Transverse colon (tissue), 4 donors: ENCODE results near the gene GMPR. TPM values are rescaled to one million over a fixed set of nuclear protein-coding genes. Genes with fewer than 3 reads are reported as not detected.

Experiments
- DNase-seq: peaks from one replicate; pipeline ENCODE4 v3.0.0-alpha.2; 2019
- H3K27ac ChIP-seq, 4 donors: fragments of 200-600 bp; sonication (generic); 2 replicates each; pipeline ENCODE4 v1.5.1; 2016 to 2018; ENCODE audit warnings: inconsistent platforms in 4 of 4
- H3K27me3 ChIP-seq: fragments of 200-600 bp; sonication (generic); 2 replicates; pipeline ENCODE4 v1.5.1; 2017; ENCODE audit warnings: inconsistent platforms
- H3K36me3 ChIP-seq, 4 donors: fragments of 200-600 bp; sonication (generic); 2 replicates each; pipeline ENCODE4 v1.5.1; 2017 to 2019; ENCODE audit warnings: inconsistent platforms in 4 of 4
- H3K4me1 ChIP-seq, 4 donors: fragments of 200-600 bp; sonication (generic); 2 replicates each; pipeline ENCODE4 v1.5.1; 2017 to 2020; ENCODE audit warnings: inconsistent platforms in 4 of 4
- H3K4me3 ChIP-seq, 4 donors: fragments of 200-600 bp; sonication (generic); 1 replicate in 1 of 4; 2 replicates in 3 of 4; pipeline versions ENCODE4 v1.5.1 to v1.6.1; 2017 to 2019; ENCODE audit warnings: inconsistent platforms in 4 of 4
- H3K9me3 ChIP-seq, 2 donors: fragments of 200-600 bp; sonication (generic); 2 replicates each; pipeline ENCODE4 v1.5.1; 2017 to 2019; ENCODE audit warnings: inconsistent platforms in 2 of 2
- EP300 ChIP-seq: sonication (generic); formaldehyde crosslinking; IDR thresholded peaks from one replicate; pipeline ENCODE4 v1.6.1; 2017; ENCODE audit warnings: antibody characterized with exemption, low read depth
- POLR2A ChIP-seq: fragments of 450-650 bp; IDR thresholded peaks from one replicate; pipeline ENCODE4 v1.6.1; 2016; ENCODE audit warnings: antibody characterized with exemption, mild to moderate bottlenecking, moderate library complexity
- POLR2AphosphoS5 ChIP-seq, 3 donors: sonication (generic); formaldehyde crosslinking; IDR thresholded peaks; one replicate each; pipeline ENCODE4 v1.6.1; 2016; ENCODE audit warnings: antibody characterized with exemption in 3 of 3
- WGBS, 2 donors: methylation state at CpG; one replicate each; pipeline ENCODE4 v1.1.5; 2018; ENCODE audit warnings: low coverage in 1 of 2; 5-methylcytosine and 5-hydroxymethylcytosine counted together
- in situ Hi-C, 4 donors: fragments of 200-750 bp; cut with MboI; loops; one replicate each; pipeline versions ENCODE4 v1.15.0 to v1.15.1; 2017; ENCODE audit warnings: low sequenced_read_pairs in 3 of 4, low pct_ligation_motif_present in 1 of 4, low pct_unique_long_range_greater_than_20kb in 1 of 4
- intact Hi-C: fragments of 100-400 bp; cut with DNase I; formaldehyde crosslinking; loops from one replicate; pipeline ENCODE4 v1.15.1; 2023; ENCODE audit warnings: low total_unique reads
- total RNA-seq, 4 donors: library from RNA; depleted of rRNA; stranded (reverse); fragments of >200 nt; gene quantifications; one replicate each; pipeline ENCODE4 v1.1.0, GENCODE V29; 2016
- TF ChIP-seq, protein P1 (sequence below), 5 experiments: fragments of 200-600 bp in 3 of 5; fragments of 450-650 bp in 2 of 5; sonication (generic) in 3 of 5; IDR thresholded peaks; 1 replicate in 2 of 5; 2 replicates in 3 of 5; pipeline ENCODE4 v1.5.1; 2016 to 2017; ENCODE audit warnings: antibody characterized with exemption in 5 of 5, inconsistent platforms in 3 of 5, mild to moderate bottlenecking in 2 of 5, moderate library complexity in 1 of 5

GMPR gene
- total RNA-seq, 4 donors from 2014 or later = 4.4 to 5.1 (median 4.5) TPM; not detected in 1

DNA sequence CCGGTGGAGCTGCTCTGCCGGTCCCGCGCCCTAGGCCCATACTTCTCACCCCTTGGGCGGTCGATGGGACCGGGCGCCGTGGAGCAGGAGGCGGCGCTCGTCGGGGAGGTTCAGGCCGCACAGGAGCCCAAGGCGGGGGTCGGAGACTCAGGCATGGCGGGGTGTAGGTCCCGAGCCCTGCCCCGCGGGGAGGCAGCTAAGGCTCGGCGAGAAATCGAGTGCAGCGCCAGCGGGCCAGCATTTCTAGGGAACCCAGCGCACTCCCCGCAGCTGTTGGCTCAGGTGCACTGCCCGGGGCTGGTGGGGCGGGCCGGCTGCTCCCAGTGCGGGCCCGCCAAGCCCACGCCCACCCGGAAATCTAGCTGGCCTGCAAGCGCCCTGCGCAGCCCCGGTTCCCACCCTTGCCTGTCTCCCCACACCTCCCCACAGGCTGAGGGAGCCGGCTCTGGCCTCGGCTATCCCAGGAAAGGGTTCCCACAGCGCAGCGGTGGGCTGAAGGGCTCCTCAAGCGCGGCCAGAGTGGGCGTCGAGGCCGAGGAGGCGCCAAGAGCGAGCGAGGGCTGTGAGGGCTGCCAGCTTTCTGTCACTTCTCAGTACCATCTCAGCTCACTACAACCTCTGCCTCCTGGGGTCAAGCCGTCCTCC is 40.2 kb upstream of the GMPR start:
- Histone ChIP-seq H3K4me1 (peaks cover 0 to 16% (median 9%) of the 10 kb centered on the region in 4 donors), H3K27me3 (no peaks in the 10 kb centered on the region), H3K27ac (no peak overlapping the region), H3K36me3 (no peaks in the 10 kb centered on the region), H3K9me3 (no peaks in the 10 kb centered on the region), H3K4me3 (no peak overlapping the region)
- DNase-seq = no peak
- 98% methylated on average over 42 of the region's 50 CpGs; no CpG with 5 or more reads in 1 of the 2 donors for WGBS, 2 donors
- in situ Hi-C loops (no loop called here), intact Hi-C loops (no loop called here)
- TF ChIP-seq, protein P1, sequence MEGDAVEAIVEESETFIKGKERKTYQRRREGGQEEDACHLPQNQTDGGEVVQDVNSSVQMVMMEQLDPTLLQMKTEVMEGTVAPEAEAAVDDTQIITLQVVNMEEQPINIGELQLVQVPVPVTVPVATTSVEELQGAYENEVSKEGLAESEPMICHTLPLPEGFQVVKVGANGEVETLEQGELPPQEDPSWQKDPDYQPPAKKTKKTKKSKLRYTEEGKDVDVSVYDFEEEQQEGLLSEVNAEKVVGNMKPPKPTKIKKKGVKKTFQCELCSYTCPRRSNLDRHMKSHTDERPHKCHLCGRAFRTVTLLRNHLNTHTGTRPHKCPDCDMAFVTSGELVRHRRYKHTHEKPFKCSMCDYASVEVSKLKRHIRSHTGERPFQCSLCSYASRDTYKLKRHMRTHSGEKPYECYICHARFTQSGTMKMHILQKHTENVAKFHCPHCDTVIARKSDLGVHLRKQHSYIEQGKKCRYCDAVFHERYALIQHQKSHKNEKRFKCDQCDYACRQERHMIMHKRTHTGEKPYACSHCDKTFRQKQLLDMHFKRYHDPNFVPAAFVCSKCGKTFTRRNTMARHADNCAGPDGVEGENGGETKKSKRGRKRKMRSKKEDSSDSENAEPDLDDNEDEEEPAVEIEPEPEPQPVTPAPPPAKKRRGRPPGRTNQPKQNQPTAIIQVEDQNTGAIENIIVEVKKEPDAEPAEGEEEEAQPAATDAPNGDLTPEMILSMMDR (IDR thresholded peaks at IDR 0.05) = no peak
- TF ChIP-seq POLR2A (no peak), EP300 (no peak), POLR2AphosphoS5 (IDR thresholded peaks at IDR 0.05) (no peak)

DNA sequence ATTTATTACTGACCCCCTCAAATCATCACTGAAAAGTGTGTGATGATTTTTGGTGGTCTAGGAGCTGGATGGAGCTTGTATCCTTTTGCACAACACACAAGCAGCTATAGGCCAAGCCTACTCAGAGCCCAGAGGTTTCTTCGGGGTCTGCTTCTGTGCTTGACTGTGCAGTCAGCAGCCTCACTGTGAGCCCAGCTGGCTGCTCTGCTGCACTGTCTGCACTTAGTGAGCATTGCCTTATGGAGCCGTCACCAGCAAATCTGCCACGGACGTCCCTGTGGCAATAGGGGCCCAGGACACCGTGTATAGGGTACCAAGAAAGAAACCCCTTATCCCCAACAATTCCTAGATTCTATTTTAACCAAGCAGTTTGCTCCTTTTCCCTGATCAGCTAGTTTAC is 38.6 kb upstream of the GMPR start:
- no peaks in the 10 kb centered on the region for H3K36me3 ChIP-seq
- H3K9me3 ChIP-seq = no peaks in the 10 kb centered on the region
- no peak overlapping the region for H3K4me3 ChIP-seq
- 70% methylated on average over 5 of the region's 5 CpGs; no CpG with 5 or more reads in 1 of the 2 donors for WGBS, 2 donors
- in situ Hi-C loops = loop anchor here in 3 of 4 donors (5.0 to 10.0 kb wide), 2 partner anchors 505 to 508 kb away; no protein-coding TSS in a partner anchor
- TF ChIP-seq POLR2AphosphoS5 (IDR thresholded peaks at IDR 0.05) (no peak), EP300 (no peak), POLR2A (no peak)
- TF ChIP-seq, protein P1 (IDR thresholded peaks at IDR 0.05) = no peak
- peaks cover 0 to 16% (median 9%) of the 10 kb centered on the region in 4 donors for H3K4me1 ChIP-seq
- H3K27me3 ChIP-seq = no peaks in the 10 kb centered on the region
- H3K27ac ChIP-seq = no peak overlapping the region
- DNase-seq = no peak
- intact Hi-C loops = no loop called here

DNA sequence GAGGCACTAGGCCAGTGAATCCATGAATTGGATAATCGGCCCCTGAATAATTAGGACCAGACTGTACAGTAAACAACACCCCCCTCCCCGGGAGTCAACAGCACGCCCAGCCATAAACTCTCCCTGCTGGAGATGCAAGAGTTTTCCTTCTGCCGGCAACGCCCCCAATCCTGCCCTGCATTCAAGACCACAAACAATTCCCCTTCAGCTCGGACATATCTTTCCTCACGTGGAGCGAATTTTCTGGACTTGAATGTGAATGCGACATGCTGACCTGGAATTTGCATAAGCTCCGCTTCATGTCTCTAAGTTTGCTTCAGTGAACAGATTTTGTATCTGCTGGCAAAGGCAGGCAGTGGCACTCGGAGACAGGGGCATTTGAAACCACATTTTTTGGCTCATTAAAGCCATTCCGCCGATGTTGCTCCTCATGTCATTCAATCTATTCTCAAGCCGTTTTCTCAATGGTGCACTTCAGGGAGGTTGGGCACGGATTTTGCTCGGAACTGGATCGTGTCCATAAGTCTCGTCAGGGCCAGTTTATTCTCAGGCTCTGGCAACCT is 38.0 kb upstream of the GMPR start:
- H3K4me3 ChIP-seq = peak overlapping the region in 2 of 4 donors; percentile 3 to 7
- no peaks in the 10 kb centered on the region for H3K27me3 ChIP-seq
- DNase-seq = peak; percentile 41
- TF ChIP-seq, protein P1 (IDR thresholded peaks at IDR 0.05) = no peak
- no peak for TF ChIP-seq EP300
- TF ChIP-seq POLR2A = no peak
- H3K9me3 ChIP-seq = no peaks in the 10 kb centered on the region
- no peaks in the 10 kb centered on the region for H3K36me3 ChIP-seq
- no peak overlapping the region for H3K27ac ChIP-seq
- 40 to 48% methylated on average over 10 to 18 of the region's 18 CpGs for WGBS, 2 donors
- in situ Hi-C loops = loop anchor here in 3 of 4 donors (5.0 to 10.0 kb wide), 2 partner anchors 506 to 508 kb away; no protein-coding TSS in a partner anchor
- peaks cover 0 to 16% (median 9%) of the 10 kb centered on the region in 4 donors for H3K4me1 ChIP-seq
- intact Hi-C loops = no loop called here

DNA sequence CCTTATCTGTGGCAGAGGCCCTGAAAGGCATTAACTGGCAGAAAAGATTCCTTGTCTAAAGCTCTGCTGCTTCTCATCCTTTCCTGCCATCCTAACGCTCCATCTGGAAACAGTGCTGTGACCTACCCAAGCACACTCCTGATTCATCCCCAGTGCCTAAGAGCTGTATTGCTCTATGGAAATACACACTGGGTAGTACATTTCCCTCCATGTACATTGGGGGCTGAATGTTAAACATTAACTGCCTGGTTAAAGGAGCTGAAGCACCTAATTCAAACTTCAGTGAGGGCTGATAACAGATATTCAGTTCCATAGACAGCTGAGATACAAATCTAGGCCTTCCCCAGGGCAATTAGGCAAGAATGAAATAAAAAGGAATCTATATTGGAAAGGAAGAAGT is 36.7 kb upstream of the GMPR start:
- Histone ChIP-seq H3K27ac (no peak overlapping the region), H3K4me1 (peaks cover 0 to 20% (median 9%) of the 10 kb centered on the region in 4 donors), H3K36me3 (no peaks in the 10 kb centered on the region), H3K4me3 (no peak overlapping the region), H3K27me3 (no peaks in the 10 kb centered on the region), H3K9me3 (no peaks in the 10 kb centered on the region)
- 96% methylated on average over 1 of the region's 1 CpG; no CpG with 5 or more reads in 1 of the 2 donors for WGBS, 2 donors
- intact Hi-C loops = no loop called here
- in situ Hi-C loops = loop anchor here in 3 of 4 donors (5.0 to 10.0 kb wide), 2 partner anchors 507 to 509 kb away; no protein-coding TSS in a partner anchor
- TF ChIP-seq POLR2AphosphoS5 (IDR thresholded peaks at IDR 0.05) (no peak), POLR2A (no peak), EP300 (no peak)
- TF ChIP-seq, protein P1 (IDR thresholded peaks at IDR 0.05) = no peak
- DNase-seq = no peak
